ENCODE measurements around the gene MAGEA4.

The MAGEA4 gene

GRCh38 chrX:151921292-151921691 lies 8.6 kb downstream of the MAGEA4 start:
- no peak for DNase-seq (ENCODE audit: low spot score)
- in situ Hi-C loops (cut with MboI; ENCODE audit: low pct_unique_long_range_greater_than_20kb, low sequenced_read_pairs, unreplicated experiment) = no loop called here
- TF ChIP-seq CTCF (IDR thresholded peaks at IDR 0.05; ENCODE audit: extremely low read depth, insufficient read depth, missing control alignments) = no peak

GRCh38 chrX:151921866-151922265 lies 9.2 kb downstream of the MAGEA4 start:
- no peak for DNase-seq (ENCODE audit: low spot score)
- in situ Hi-C loops (cut with MboI; ENCODE audit: low pct_unique_long_range_greater_than_20kb, low sequenced_read_pairs, unreplicated experiment) = no loop called here
- TF ChIP-seq CTCF (IDR thresholded peaks at IDR 0.05; ENCODE audit: extremely low read depth, insufficient read depth, missing control alignments) = no peak

GRCh38 chrX:151922692-151923091 lies 10.0 kb downstream of the MAGEA4 start:
- DNase-seq (ENCODE audit: low spot score) = no peak
- TF ChIP-seq CTCF (IDR thresholded peaks at IDR 0.05; ENCODE audit: extremely low read depth, insufficient read depth, missing control alignments) = no peak
- in situ Hi-C loops (cut with MboI; ENCODE audit: low pct_unique_long_range_greater_than_20kb, low sequenced_read_pairs, unreplicated experiment) = no loop called here

GRCh38 chrX:151923648-151924047 lies 11.0 kb downstream of the MAGEA4 start:
- DNase-seq (ENCODE audit: low spot score) = no peak
- no peak for TF ChIP-seq CTCF (IDR thresholded peaks at IDR 0.05; ENCODE audit: extremely low read depth, insufficient read depth, missing control alignments)
- in situ Hi-C loops (cut with MboI; ENCODE audit: low pct_unique_long_range_greater_than_20kb, low sequenced_read_pairs, unreplicated experiment) = no loop called here

- in situ Hi-C loops (cut with MboI; ENCODE audit: low pct_unique_long_range_greater_than_20kb, low sequenced_read_pairs, unreplicated experiment) = no loop called here
- no peak for DNase-seq (ENCODE audit: low spot score)
- TF ChIP-seq CTCF (IDR thresholded peaks at IDR 0.05; ENCODE audit: extremely low read depth, insufficient read depth, missing control alignments) = no peak
Observed at GRCh38 chrX:151929126-151929525, 16.4 kb downstream of the MAGEA4 start.

GRCh38 chrX:151935358-151935757 lies 22.7 kb downstream of the MAGEA4 start:
- no peak for DNase-seq (ENCODE audit: low spot score)
- in situ Hi-C loops (cut with MboI; ENCODE audit: low pct_unique_long_range_greater_than_20kb, low sequenced_read_pairs, unreplicated experiment) = no loop called here
- TF ChIP-seq CTCF (IDR thresholded peaks at IDR 0.05; ENCODE audit: extremely low read depth, insufficient read depth, missing control alignments) = no peak

- TF ChIP-seq CTCF (IDR thresholded peaks at IDR 0.05; ENCODE audit: extremely low read depth, insufficient read depth, missing control alignments) = no peak
- in situ Hi-C loops (cut with MboI; ENCODE audit: low pct_unique_long_range_greater_than_20kb, low sequenced_read_pairs, unreplicated experiment) = no loop called here
- DNase-seq (ENCODE audit: low spot score) = no peak
Observed at GRCh38 chrX:151938172-151938571, 25.5 kb downstream of the MAGEA4 start.

Data from GM13977 (cell line).